K562 (cell line): ENCODE measurements around the gene TSPAN13. TPM values are rescaled to one million over a fixed set of nuclear protein-coding genes. Genes with fewer than 3 reads are reported as not detected.

Experiments used
- ARHGAP35 ChIP-seq: fragments of 450-650 bp; IDR thresholded peaks from 2 replicates; pipeline ENCODE4 v1.6.1; 2018; ENCODE audit not compliant: partially characterized antibody
- CHD4 ChIP-seq: fragments of 200-600 bp; sonication (generic); IDR thresholded peaks from 3 replicates; pipeline ENCODE4 v1.6.1; 2012; ENCODE audit warnings: low read depth, mild to moderate bottlenecking, mixed read lengths, low read length, inconsistent platforms; ENCODE audit not compliant: insufficient read depth, insufficient replicate concordance, poor library complexity, severe bottlenecking
- CTBP1 ChIP-seq: fragments of 450-650 bp; IDR thresholded peaks from 2 replicates; pipeline ENCODE4 v1.6.1; 2016; ENCODE audit warnings: borderline replicate concordance
- ERF ChIP-seq: fragments of 450-650 bp; formaldehyde crosslinking; IDR thresholded peaks from 2 replicates; pipeline ENCODE4 v1.4.0; 2020; ENCODE audit warnings: mild to moderate bottlenecking, mixed read lengths
- HDAC6 ChIP-seq: IDR thresholded peaks from 2 replicates; pipeline ENCODE4 v1.6.1; 2012; ENCODE audit warnings: low read depth, mild to moderate bottlenecking, control low read depth, inconsistent platforms, low read length, moderate library complexity
- HNRNPK ChIP-seq: fragments of 200-400 bp; formaldehyde crosslinking; IDR thresholded peaks from one replicate; pipeline ENCODE4 v1.6.1; 2018; ENCODE audit warnings: mild to moderate bottlenecking, low read depth, low read length; ENCODE audit not compliant: poor library complexity, severe bottlenecking
- MAFK ChIP-seq: IDR thresholded peaks from 2 replicates; pipeline ENCODE4 v1.6.1; 2011; ENCODE audit warnings: low read length, improper control_type of control experiment
- MECOM ChIP-seq: fragments of 250-450 bp; sonication (Bioruptor Pico); IDR thresholded peaks from 2 replicates; pipeline ENCODE4 v1.8.0; 2022; ENCODE audit warnings: inconsistent platforms
- MYC ChIP-seq, 2 experiments: fragments of 250-450 bp in 1 of 2; sonication (Bioruptor Pico) in 1 of 2; IDR thresholded peaks; 2 replicates each; pipeline versions ENCODE4 v1.5.1 to v1.6.1; 2012 to 2021; ENCODE audit warnings: low read depth in 2 of 2, borderline replicate concordance in 1 of 2, improper control_type of control experiment in 1 of 2, low read length in 1 of 2, mild to moderate bottlenecking in 1 of 2, moderate library complexity in 1 of 2
- NCOA2 ChIP-seq, 2 experiments: fragments of 450-650 bp; IDR thresholded peaks; 2 replicates each; pipeline ENCODE4 v1.6.1; 2018; ENCODE audit warnings: mild to moderate bottlenecking in 2 of 2, moderate library complexity in 1 of 2; ENCODE audit not compliant: partially characterized antibody in 2 of 2
- NFATC3 ChIP-seq: fragments of 450-650 bp; IDR thresholded peaks from 2 replicates; pipeline ENCODE4 v1.6.1; 2017; ENCODE audit warnings: mild to moderate bottlenecking
- NRF1 ChIP-seq, 2 experiments: fragments of 450-650 bp; IDR thresholded peaks in 1 of 2; conservative IDR thresholded peaks in 1 of 2; 2 replicates each; pipeline ENCODE4 v1.6.1; 2014; ENCODE audit warnings: mild to moderate bottlenecking in 2 of 2
- POLR2A ChIP-seq: fragments of 450-650 bp; conservative IDR thresholded peaks from 2 replicates; pipeline ENCODE4 v1.6.1; 2016
- ZNF12 ChIP-seq: sonication (generic); formaldehyde crosslinking; IDR thresholded peaks from 2 replicates; pipeline ENCODE4 v1.4.0; 2020; ENCODE audit warnings: mild to moderate bottlenecking, missing genetic modification reagents
- ZNF174 ChIP-seq: fragments of 250-450 bp; sonication (Bioruptor Pico); IDR thresholded peaks from 2 replicates; pipeline ENCODE4 v1.4.0; 2020; ENCODE audit warnings: mild to moderate bottlenecking
- ZNF175 ChIP-seq: fragments of 200-800 bp; sonication (Bioruptor generic); IDR thresholded peaks from 2 replicates; pipeline ENCODE4 v1.6.1; 2016; ENCODE audit warnings: low read depth, mild to moderate bottlenecking, missing genetic modification characterization, missing compliant biosample characterization
- ZNF384 ChIP-seq: IDR thresholded peaks from 2 replicates; pipeline ENCODE4 v1.6.1; 2012; ENCODE audit warnings: low read depth, low read length, improper control_type of control experiment
- ZNF395 ChIP-seq: fragments of 200-800 bp; sonication (Bioruptor generic); IDR thresholded peaks from 2 replicates; pipeline ENCODE4 v1.6.1; 2017; ENCODE audit warnings: missing genetic modification characterization, missing compliant biosample characterization
- ZNF408 ChIP-seq: fragments of 250-450 bp; sonication (Bioruptor Pico); IDR thresholded peaks from 2 replicates; pipeline ENCODE4 v1.4.0; 2020; ENCODE audit warnings: low read depth, mild to moderate bottlenecking, moderate library complexity
- ZNF778 ChIP-seq: fragments of 450-650 bp; formaldehyde crosslinking; IDR thresholded peaks from 2 replicates; pipeline ENCODE4 v1.4.0; 2020; ENCODE audit warnings: mild to moderate bottlenecking, moderate library complexity
- polyA plus RNA-seq, 8 experiments: library from polyadenylated mRNA; depleted of rRNA in 4 of 8; stranded (reverse) in 5 of 8; unstranded in 3 of 8; fragments of >200 nt; fragmentation: Nextera tagmentation in 2 of 8; fragmentation: Illumina TruSeq in 1 of 8; extraction: Ambion mirVana in 2 of 8; extraction: Trizol in 1 of 8; gene quantifications; 2 replicates each; pipeline versions ENCODE4 v1.2.1 to v1.2.3, GENCODE V29; 2011 to 2014; ENCODE audit warnings: inconsistent platforms in 1 of 8, missing spikeins in 1 of 8
- total RNA-seq, 7 experiments: library from RNA; depleted of rRNA in 6 of 7; stranded (reverse); fragments of >200 nt in 6 of 7; fragmentation: Illumina TruSeq in 2 of 7; extraction: Trizol in 2 of 7; gene quantifications; 2 replicates each; pipeline versions ENCODE4 v1.2.1 to v1.2.3, GENCODE V29; 2011 to 2021; ENCODE audit warnings: low replicate concordance in 1 of 7
- TF ChIP-seq, protein P1 (sequence below): fragments of 450-650 bp; formaldehyde crosslinking; IDR thresholded peaks from 2 replicates; pipeline ENCODE4 v1.4.0; 2020; ENCODE audit warnings: mild to moderate bottlenecking, mixed read lengths
- TF ChIP-seq, protein P2 (sequence below): fragments of 450-650 bp; IDR thresholded peaks from 2 replicates; pipeline ENCODE4 v1.6.1; 2016
- TF ChIP-seq, protein P3 (sequence below): fragments of 250-450 bp; sonication (Bioruptor Pico); IDR thresholded peaks from 2 replicates; pipeline ENCODE4 v1.8.0; 2022; ENCODE audit warnings: moderate library complexity, mild to moderate bottlenecking, inconsistent platforms

Gene TSPAN13
- total and polyA plus RNA-seq, 9 of the 15 experiments (the other 6 are each of a cell fraction or from before 2014, with no cell fraction given) = 7.8 to 46.3 (median 20.0) TPM

- TF ChIP-seq ZNF12 (CRISPR knock-in tag) (peak; percentile 65; the same call in 1 of the 2 replicates), NCOA2 (IDR thresholded peaks at IDR 0.05; ENCODE audit: partially characterized antibody in 2 of 2) (peak; percentile 40 to 49), ARHGAP35 (no peak), ZNF384 (no peak), ZNF395 (CRISPR knock-in tag) (no peak; the same call in none of the 2 replicates), HDAC6 (no peak), MYC (IDR thresholded peaks at IDR 0.05; ENCODE audit: low read depth, low read length) (peak; percentile 94), MYC (CRISPR knock-in tag; IDR thresholded peaks at IDR 0.05; ENCODE audit: borderline replicate concordance, low read depth) (no peak), POLR2A (no peak), ERF (no peak), HNRNPK (no peak), ZNF174 (CRISPR knock-in tag) (no peak), MECOM (0 out of 2 replicates have a peak, but pooled peaks have one; percentile 42), CHD4 (no peak), ZNF408 (CRISPR knock-in tag) (no peak), NRF1 (conservative IDR thresholded peaks at IDR 0.05 in 1 of 2, IDR thresholded peaks at IDR 0.05 in 1 of 2) (peak; percentile 44 to 50; a peak in 3 of 4 replicates), ZNF778 (CRISPR knock-in tag) (no peak), CTBP1 (no peak), ZNF175 (CRISPR knock-in tag) (0 out of 2 replicates have a peak, but pooled peaks have one; percentile 34), MAFK (peak; percentile 81), NFATC3 (0 out of 2 replicates have a peak, but pooled peaks have one; percentile 36)
- TF ChIP-seq, protein P1, sequence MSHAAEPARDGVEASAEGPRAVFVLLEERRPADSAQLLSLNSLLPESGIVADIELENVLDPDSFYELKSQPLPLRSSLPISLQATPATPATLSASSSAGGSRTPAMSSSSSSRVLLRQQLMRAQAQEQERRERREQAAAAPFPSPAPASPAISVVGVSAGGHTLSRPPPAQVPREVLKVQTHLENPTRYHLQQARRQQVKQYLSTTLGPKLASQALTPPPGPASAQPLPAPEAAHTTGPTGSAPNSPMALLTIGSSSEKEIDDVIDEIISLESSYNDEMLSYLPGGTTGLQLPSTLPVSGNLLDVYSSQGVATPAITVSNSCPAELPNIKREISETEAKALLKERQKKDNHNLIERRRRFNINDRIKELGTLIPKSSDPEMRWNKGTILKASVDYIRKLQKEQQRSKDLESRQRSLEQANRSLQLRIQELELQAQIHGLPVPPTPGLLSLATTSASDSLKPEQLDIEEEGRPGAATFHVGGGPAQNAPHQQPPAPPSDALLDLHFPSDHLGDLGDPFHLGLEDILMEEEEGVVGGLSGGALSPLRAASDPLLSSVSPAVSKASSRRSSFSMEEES (CRISPR knock-in tag) = peak; percentile 11; the same call in 1 of the 2 replicates
- TF ChIP-seq, protein P2, sequence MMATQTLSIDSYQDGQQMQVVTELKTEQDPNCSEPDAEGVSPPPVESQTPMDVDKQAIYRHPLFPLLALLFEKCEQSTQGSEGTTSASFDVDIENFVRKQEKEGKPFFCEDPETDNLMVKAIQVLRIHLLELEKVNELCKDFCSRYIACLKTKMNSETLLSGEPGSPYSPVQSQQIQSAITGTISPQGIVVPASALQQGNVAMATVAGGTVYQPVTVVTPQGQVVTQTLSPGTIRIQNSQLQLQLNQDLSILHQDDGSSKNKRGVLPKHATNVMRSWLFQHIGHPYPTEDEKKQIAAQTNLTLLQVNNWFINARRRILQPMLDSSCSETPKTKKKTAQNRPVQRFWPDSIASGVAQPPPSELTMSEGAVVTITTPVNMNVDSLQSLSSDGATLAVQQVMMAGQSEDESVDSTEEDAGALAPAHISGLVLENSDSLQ = peak; percentile 64
- TF ChIP-seq, protein P3, sequence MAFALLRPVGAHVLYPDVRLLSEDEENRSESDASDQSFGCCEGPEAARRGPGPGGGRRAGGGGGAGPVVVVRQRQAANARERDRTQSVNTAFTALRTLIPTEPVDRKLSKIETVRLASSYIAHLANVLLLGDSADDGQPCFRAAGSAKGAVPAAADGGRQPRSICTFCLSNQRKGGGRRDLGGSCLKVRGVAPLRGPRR (CRISPR knock-in tag) = no peak
Observed at GRCh38 chr7:16739863-16740622, 13.5 kb upstream of the TSPAN13 start (continued).
